ENCODE measurements around the gene CERK. TPM values are rescaled to one million over a fixed set of nuclear protein-coding genes. Genes with fewer than 3 reads are reported as not detected.

The CERK gene
- total RNA-seq, 1 donor from 2014 or later = 50.7 TPM

DNA sequence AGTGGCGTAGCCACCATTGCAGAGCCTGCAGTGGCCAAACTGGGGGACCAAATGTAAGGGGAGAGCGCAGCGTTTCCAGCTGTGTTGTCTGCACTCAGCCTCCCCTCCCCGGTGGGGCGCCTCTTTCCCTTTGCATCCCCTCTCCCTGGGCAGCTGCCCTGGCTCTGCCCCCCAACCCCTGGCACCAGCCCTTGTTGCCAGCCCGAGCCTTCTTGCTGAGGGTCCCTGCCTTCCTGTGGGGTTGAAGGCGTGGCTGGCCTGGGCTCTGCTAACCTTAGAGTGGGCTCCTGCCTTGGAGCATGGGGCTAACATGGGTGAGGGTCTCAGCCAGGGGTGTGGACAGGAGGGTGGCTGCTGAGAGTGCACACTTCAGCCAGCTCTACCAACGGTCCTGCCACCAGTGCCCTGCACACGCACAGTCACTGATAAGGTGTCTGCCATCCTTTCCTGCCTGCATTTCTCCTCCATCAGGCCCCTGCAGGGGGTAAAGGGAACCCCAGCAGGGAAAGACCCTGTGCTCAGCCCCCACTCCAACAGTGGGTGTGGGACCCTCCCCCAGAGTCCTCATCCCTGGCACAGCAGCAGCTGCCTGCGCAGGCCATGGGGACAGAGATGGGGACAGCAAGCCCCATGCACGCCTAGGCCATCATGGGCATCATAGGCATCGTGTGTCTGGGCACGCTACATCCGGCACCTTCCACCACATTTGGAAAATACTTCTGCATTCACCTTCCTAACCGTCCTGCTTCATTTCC, 43.5 kb downstream of the CERK start:
- no peak for TF ChIP-seq CTCF (IDR thresholded peaks at IDR 0.05; ENCODE audit: unreplicated experiment)
- H3K9me3 Mint-ChIP-seq = no peaks in the 10 kb centered on the region
- no peak overlapping the region for H3K4me3 Mint-ChIP-seq
- peaks cover 33% of the 10 kb centered on the region for H3K36me3 Mint-ChIP-seq
- H3K4me1 Mint-ChIP-seq = no peaks in the 10 kb centered on the region
- DNase-seq (ENCODE audit: low spot score in 2 of 2, unreplicated experiment in 2 of 2) = no peak
- H3K27ac Mint-ChIP-seq = no peak overlapping the region
- no peaks in the 10 kb centered on the region for H3K27me3 Mint-ChIP-seq (ENCODE audit: low read depth)

DNA sequence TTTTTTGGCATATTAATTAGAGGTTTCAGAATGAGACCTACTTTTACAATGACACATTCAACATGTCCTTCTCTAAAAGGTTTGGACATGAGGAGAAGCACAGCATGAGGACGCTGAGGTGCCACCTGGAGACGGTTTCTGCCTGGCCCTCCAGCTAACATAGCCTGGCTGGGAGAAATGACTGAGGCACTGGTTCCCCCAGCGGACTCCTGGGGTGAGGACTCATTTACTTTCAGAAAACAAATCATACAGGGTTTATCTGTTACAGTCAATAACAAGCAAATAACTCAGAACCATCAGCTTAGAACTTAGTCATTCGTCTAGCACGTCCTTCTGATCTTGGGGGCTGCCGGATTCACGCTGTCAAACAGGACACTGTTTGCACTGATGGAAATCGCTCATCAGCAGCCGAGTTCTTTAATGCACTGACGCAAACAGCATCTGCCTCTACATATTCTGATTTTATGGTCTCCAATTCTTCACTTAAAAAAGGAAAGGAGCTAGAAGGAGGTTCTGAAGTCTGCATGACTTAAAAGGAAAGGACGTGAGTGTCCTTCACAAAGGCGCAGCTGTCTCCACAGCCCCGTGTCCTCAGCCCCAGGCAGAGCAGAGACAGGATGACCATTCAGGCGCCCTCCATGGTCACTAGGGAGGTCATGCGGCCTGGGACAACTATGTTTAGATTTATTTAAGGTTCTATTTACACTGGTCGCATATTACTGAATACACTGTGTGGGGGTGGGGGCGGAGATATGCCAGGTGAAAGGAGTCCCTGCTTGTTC, 44.2 kb downstream of the CERK start:
- no peak for TF ChIP-seq CTCF (IDR thresholded peaks at IDR 0.05; ENCODE audit: unreplicated experiment)
- no peak for DNase-seq (ENCODE audit: low spot score in 2 of 2, unreplicated experiment in 2 of 2)
- Mint-ChIP-seq H3K4me1 (no peaks in the 10 kb centered on the region), H3K9me3 (no peaks in the 10 kb centered on the region), H3K27ac (no peak overlapping the region), H3K27me3 (ENCODE audit: low read depth) (no peaks in the 10 kb centered on the region), H3K36me3 (peaks cover 30% of the 10 kb centered on the region), H3K4me3 (no peak overlapping the region)

DNA sequence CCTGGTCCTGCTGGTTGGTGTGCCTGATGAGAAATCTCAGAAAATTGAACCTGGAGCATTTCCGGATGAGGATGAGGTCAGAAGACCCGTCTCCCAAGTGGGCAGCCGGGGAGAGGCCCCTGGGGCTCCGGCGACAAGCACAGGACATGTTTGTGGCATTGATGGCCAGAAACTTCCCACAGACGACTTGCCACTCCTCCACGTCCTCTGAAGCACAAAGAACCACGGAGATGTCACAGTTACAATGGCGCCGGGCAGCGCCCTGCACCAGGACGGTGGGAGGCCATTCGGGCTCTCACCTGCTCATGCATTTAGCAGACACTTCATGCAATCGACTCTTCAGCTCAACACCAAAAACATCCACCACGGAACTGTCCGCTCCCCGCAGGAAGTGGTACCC, 46.5 kb downstream of the CERK start:
- no peak for TF ChIP-seq CTCF (IDR thresholded peaks at IDR 0.05; ENCODE audit: unreplicated experiment)
- H3K27ac Mint-ChIP-seq = no peak overlapping the region
- no peaks in the 10 kb centered on the region for H3K9me3 Mint-ChIP-seq
- peaks cover 29% of the 10 kb centered on the region for H3K36me3 Mint-ChIP-seq
- DNase-seq (ENCODE audit: low spot score in 2 of 2, unreplicated experiment in 2 of 2) = no peak
- H3K4me3 Mint-ChIP-seq = no peak overlapping the region
- H3K4me1 Mint-ChIP-seq = no peaks in the 10 kb centered on the region
- no peaks in the 10 kb centered on the region for H3K27me3 Mint-ChIP-seq (ENCODE audit: low read depth)

GRCh38 chr22:46690146-46690545, 47.9 kb downstream of the CERK start:
- no peaks in the 10 kb centered on the region for H3K27me3 Mint-ChIP-seq (ENCODE audit: low read depth)
- peaks cover 35% of the 10 kb centered on the region for H3K36me3 Mint-ChIP-seq
- H3K27ac Mint-ChIP-seq = no peak overlapping the region
- TF ChIP-seq CTCF (IDR thresholded peaks at IDR 0.05; ENCODE audit: unreplicated experiment) = no peak
- no peaks in the 10 kb centered on the region for H3K4me1 Mint-ChIP-seq
- H3K9me3 Mint-ChIP-seq = no peaks in the 10 kb centered on the region
- H3K4me3 Mint-ChIP-seq = no peak overlapping the region
- DNase-seq (ENCODE audit: low spot score in 2 of 2, unreplicated experiment in 2 of 2) = no peak

GRCh38 chr22:46688949-46689348, 49.1 kb downstream of the CERK start:
- Mint-ChIP-seq H3K4me3 (no peak overlapping the region), H3K27ac (no peak overlapping the region), H3K27me3 (ENCODE audit: low read depth) (no peaks in the 10 kb centered on the region), H3K36me3 (peaks cover 28% of the 10 kb centered on the region), H3K4me1 (no peaks in the 10 kb centered on the region), H3K9me3 (no peaks in the 10 kb centered on the region)
- TF ChIP-seq CTCF (IDR thresholded peaks at IDR 0.05; ENCODE audit: unreplicated experiment) = no peak
- DNase-seq (ENCODE audit: low spot score in 2 of 2, unreplicated experiment in 2 of 2) = no peak

All from mesothelial cell of epicardium (in vitro differentiated cells).